ENCODE results near the gene SLX9.

- no peak for TF ChIP-seq CTCF (IDR thresholded peaks at IDR 0.05)
- no peak for TF ChIP-seq POLR2A (IDR thresholded peaks at IDR 0.05)
- no peak for TF ChIP-seq EP300 (IDR thresholded peaks at IDR 0.05)
Observed at GRCh38 chr21:45002381-45003204, 62.8 kb downstream of the SLX9 start.
